Ammon's horn (tissue), 1 donor: ENCODE measurements around the gene HDLBP.

Source experiments
- DNase-seq: peaks from one replicate; pipeline ENCODE4 v3.0.0-alpha.2; 2016; ENCODE audit warnings: low spot score

Gene HDLBP

GRCh38 chr2:241273210-241274020 is 42.1 kb downstream of the HDLBP start:
- DNase-seq: no peak

GRCh38 chr2:241272303-241273209 is 42.9 kb downstream of the HDLBP start:
- DNase-seq: peak; percentile 38

GRCh38 chr2:241271706-241272302 is 43.7 kb downstream of the HDLBP start:
- DNase-seq: peak; percentile 86

GRCh38 chr2:241270531-241270930 is 44.9 kb downstream of the HDLBP start:
- DNase-seq: no peak

GRCh38 chr2:241269707-241270520 is 45.6 kb downstream of the HDLBP start:
- no peak for DNase-seq

GRCh38 chr2:241268716-241269445 is 46.6 kb downstream of the HDLBP start:
- DNase-seq: no peak

GRCh38 chr2:241268306-241268705 is 47.2 kb downstream of the HDLBP start:
- DNase-seq: no peak

- no peak for DNase-seq
Measured at GRCh38 chr2:241267249-241268067, 48.0 kb downstream of the HDLBP start.

- DNase-seq: no peak
Measured at GRCh38 chr2:241265506-241265905, 50.0 kb downstream of the HDLBP start.

- DNase-seq: no peak
Measured at GRCh38 chr2:241263061-241263460, 52.4 kb downstream of the HDLBP start.

- no peak for DNase-seq
Measured at GRCh38 chr2:241261628-241262027, 53.8 kb downstream of the HDLBP start.

GRCh38 chr2:241260911-241261310 is 54.6 kb downstream of the HDLBP start:
- DNase-seq: no peak

GRCh38 chr2:241258505-241259280 is 56.8 kb downstream of the HDLBP start:
- DNase-seq: no peak

- no peak for DNase-seq
Measured at GRCh38 chr2:241257419-241258032, 57.9 kb downstream of the HDLBP start.

GRCh38 chr2:241256168-241256545 is 59.3 kb downstream of the HDLBP start:
- no peak for DNase-seq

GRCh38 chr2:241255542-241256167 is 59.8 kb downstream of the HDLBP start:
- DNase-seq: peak; percentile 31

- DNase-seq: no peak
Measured at GRCh38 chr2:241254904-241255351, 60.5 kb downstream of the HDLBP start.

GRCh38 chr2:241252778-241253475 is 62.5 kb downstream of the HDLBP start:
- DNase-seq: no peak
